Esophagus squamous epithelium (tissue), 5 donors: ENCODE results near the gene OOEP. TPM values are rescaled to one million over a fixed set of nuclear protein-coding genes. Genes with fewer than 3 reads are reported as not detected.
"Not testable (repeated sequence)": the region's sequence is repeated elsewhere in the genome, so short reads cannot be mapped to it uniquely, and the experiment has no call there.

ENCODE experiments used
- DNase-seq: peaks from one replicate; lab custom pipeline; 2025; lab: John Stamatoyannopoulos, UW
- H3K27ac ChIP-seq, 4 donors: fragments of 200-600 bp; sonication (generic); one replicate each; pipeline ENCODE4 v1.5.1; 2016 to 2019; ENCODE audit warnings: mild to moderate bottlenecking in 1 of 4
- H3K27me3 ChIP-seq, 4 donors: fragments of 200-600 bp; sonication (generic); 1 replicate in 3 of 4; 2 replicates in 1 of 4; pipeline versions ENCODE4 v1.5.1 to v1.6.0; 2017 to 2021; ENCODE audit warnings: antibody characterized with exemption in 1 of 4
- H3K36me3 ChIP-seq, 3 donors: fragments of 200-600 bp; sonication (generic); one replicate each; pipeline ENCODE4 v1.5.1; 2016 to 2019
- H3K4me1 ChIP-seq, 3 donors: fragments of 200-600 bp; sonication (generic); one replicate each; pipeline ENCODE4 v1.5.1; 2017 to 2019
- H3K4me3 ChIP-seq, 4 donors: fragments of 200-600 bp; sonication (generic); 1 replicate in 3 of 4; 2 replicates in 1 of 4; pipeline ENCODE4 v1.5.1; 2016 to 2019; ENCODE audit warnings: mild to moderate bottlenecking in 2 of 4, moderate library complexity in 1 of 4
- H3K9me3 ChIP-seq, 3 donors: fragments of 200-600 bp; sonication (generic); one replicate each; pipeline ENCODE4 v1.5.1; 2016 to 2019
- POLR2A ChIP-seq, 4 donors: fragments of 450-650 bp; IDR thresholded peaks; one replicate each; pipeline ENCODE4 v1.6.1; 2017; ENCODE audit warnings: antibody characterized with exemption in 4 of 4, mild to moderate bottlenecking in 4 of 4, moderate library complexity in 3 of 4
- WGBS, 2 donors: methylation state at CpG; one replicate each; pipeline ENCODE4 v1.1.5; 2018; 5-methylcytosine and 5-hydroxymethylcytosine counted together
- intact Hi-C: fragments of 100-400 bp; cut with DNase I; formaldehyde crosslinking; loops from one replicate; pipeline ENCODE4 v1.15.0; 2022
- total RNA-seq, 4 donors: library from RNA; depleted of rRNA; stranded (reverse); fragments of >200 nt; gene quantifications; one replicate each; pipeline ENCODE4 v1.1.0, GENCODE V29; 2016
- TF ChIP-seq, protein P1 (sequence below), 6 experiments: fragments of 450-650 bp in 4 of 6; fragments of 200-600 bp in 2 of 6; sonication (generic) in 2 of 6; IDR thresholded peaks; one replicate each; pipeline ENCODE4 v1.5.1; 2016 to 2019; ENCODE audit warnings: antibody characterized with exemption in 6 of 6, mild to moderate bottlenecking in 4 of 6, moderate library complexity in 4 of 6
- donor health status: DM: yes; HTN: yes; CAD: no.

Gene OOEP
- total RNA-seq, 4 donors from 2014 or later = 0.35 TPM; not detected in 3

DNA sequence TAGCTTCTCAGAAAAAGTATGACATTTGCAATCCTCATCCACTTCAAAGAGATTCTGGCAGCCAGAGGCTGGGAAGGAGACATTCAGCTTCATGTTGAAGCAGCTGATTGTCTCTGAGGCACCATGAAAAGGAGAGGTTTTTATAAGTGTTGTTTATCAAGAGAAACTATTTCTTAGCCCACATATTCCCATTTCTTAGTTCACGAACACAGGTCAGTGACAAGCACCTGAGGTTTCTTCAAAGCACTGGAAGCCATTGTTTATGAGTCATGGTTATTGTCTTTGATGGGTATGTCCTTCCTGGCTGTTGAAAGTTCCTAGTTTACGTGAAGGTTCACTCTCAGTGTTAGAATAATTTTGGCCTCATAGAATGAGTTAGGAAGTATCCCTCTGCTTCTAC lies 22.0 kb upstream of the OOEP start:
- no peak for DNase-seq
- H3K27ac ChIP-seq = no peak overlapping the region
- intact Hi-C loops = no loop called here
- H3K4me3 ChIP-seq = no peak overlapping the region
- no peaks in the 10 kb centered on the region for H3K36me3 ChIP-seq
- peaks cover 0 to 13% (median 2%) of the 10 kb centered on the region in 3 donors for H3K4me1 ChIP-seq
- TF ChIP-seq, protein P1, sequence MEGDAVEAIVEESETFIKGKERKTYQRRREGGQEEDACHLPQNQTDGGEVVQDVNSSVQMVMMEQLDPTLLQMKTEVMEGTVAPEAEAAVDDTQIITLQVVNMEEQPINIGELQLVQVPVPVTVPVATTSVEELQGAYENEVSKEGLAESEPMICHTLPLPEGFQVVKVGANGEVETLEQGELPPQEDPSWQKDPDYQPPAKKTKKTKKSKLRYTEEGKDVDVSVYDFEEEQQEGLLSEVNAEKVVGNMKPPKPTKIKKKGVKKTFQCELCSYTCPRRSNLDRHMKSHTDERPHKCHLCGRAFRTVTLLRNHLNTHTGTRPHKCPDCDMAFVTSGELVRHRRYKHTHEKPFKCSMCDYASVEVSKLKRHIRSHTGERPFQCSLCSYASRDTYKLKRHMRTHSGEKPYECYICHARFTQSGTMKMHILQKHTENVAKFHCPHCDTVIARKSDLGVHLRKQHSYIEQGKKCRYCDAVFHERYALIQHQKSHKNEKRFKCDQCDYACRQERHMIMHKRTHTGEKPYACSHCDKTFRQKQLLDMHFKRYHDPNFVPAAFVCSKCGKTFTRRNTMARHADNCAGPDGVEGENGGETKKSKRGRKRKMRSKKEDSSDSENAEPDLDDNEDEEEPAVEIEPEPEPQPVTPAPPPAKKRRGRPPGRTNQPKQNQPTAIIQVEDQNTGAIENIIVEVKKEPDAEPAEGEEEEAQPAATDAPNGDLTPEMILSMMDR (IDR thresholded peaks at IDR 0.05) = no peak
- no peak for TF ChIP-seq POLR2A (IDR thresholded peaks at IDR 0.05)
- H3K9me3 ChIP-seq = no peaks in the 10 kb centered on the region
- WGBS, 2 donors = 49 to 92% methylated on average over 2 of the region's 2 CpGs
- H3K27me3 ChIP-seq = no peaks in the 10 kb centered on the region

DNA sequence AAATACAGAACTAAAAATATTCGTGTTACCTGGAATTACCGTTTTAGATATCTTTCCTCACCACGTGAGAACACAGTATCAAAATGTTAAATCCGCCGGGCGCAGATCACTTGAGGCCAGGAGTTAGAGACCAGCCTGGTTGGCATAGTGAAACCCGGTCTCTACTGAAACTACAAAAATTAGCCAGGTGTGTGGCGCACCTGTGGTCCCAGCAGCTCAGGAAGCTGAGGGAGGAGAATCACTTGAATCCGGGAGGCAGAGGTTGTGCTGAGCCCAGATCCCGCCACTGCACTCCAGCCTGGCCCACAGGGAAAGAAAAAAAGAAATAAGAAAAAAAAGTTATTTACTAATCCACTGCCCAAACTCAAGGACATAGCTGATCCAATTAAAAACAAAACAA lies 20.2 kb upstream of the OOEP start:
- H3K27me3 ChIP-seq = no peaks in the 10 kb centered on the region
- DNase-seq = no peak
- no peak overlapping the region for H3K27ac ChIP-seq
- no peak for TF ChIP-seq POLR2A (IDR thresholded peaks at IDR 0.05)
- TF ChIP-seq, protein P1 (IDR thresholded peaks at IDR 0.05) = no peak
- no peaks in the 10 kb centered on the region for H3K9me3 ChIP-seq
- no peaks in the 10 kb centered on the region for H3K36me3 ChIP-seq
- no peak overlapping the region for H3K4me3 ChIP-seq
- 84 to 90% methylated on average over 10 of the region's 10 CpGs for WGBS, 2 donors
- H3K4me1 ChIP-seq = peaks cover 0 to 13% (median 2%) of the 10 kb centered on the region in 3 donors
- intact Hi-C loops = no loop called here

DNA sequence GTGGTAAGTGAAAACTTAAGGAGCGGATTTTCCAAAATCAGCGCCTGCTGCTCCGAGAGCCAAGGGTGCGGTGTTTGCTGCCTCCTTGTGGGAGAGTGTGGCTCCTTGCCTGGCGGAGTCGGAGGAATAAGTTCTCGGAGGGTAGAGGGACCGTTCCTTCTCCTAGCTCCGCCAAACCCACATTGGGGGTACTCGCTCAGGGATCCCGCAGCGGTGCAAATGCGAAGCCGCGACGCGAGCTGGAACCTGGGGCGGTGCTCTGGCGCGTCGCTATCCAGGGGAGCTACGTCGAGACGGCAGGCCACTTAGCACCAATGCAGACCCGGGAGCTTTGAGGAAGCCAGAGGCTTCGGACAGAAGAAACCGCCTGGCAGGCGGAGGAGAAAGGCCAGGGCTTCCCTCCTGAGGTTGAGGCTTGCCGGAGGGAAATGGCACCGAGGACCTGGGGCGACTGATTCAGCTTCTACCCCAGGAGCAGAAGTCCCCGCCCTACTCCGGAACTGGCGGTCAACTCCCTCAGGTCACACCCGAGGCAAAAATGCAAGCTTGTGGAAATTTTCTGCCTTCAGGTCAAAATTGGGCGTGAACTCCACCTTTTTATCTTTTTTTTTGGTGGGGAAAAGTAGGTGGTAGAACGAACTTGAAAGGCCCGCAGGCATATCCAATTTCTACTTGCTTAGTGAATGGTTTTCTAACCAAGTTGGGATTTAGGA lies 19.3 kb upstream of the OOEP start:
- DNase-seq = no peak
- Histone ChIP-seq H3K9me3 (no peaks in the 10 kb centered on the region), H3K4me1 (peaks cover 0 to 13% (median 2%) of the 10 kb centered on the region in 3 donors), H3K4me3 (peak overlapping the region; percentile 39 to 67 (median 54)), H3K27me3 (no peaks in the 10 kb centered on the region), H3K36me3 (no peaks in the 10 kb centered on the region), H3K27ac (peak overlapping the region; percentile 21 to 73 (median 57))
- TF ChIP-seq, protein P1 (IDR thresholded peaks at IDR 0.05) = peak in 5 of 6 experiments; percentile 37 to 67 (median 60)
- no peak for TF ChIP-seq POLR2A (IDR thresholded peaks at IDR 0.05)
- 1 to 2% methylated on average over 4 to 12 of the region's 38 CpGs for WGBS, 2 donors
- intact Hi-C loops = no loop called here

DNA sequence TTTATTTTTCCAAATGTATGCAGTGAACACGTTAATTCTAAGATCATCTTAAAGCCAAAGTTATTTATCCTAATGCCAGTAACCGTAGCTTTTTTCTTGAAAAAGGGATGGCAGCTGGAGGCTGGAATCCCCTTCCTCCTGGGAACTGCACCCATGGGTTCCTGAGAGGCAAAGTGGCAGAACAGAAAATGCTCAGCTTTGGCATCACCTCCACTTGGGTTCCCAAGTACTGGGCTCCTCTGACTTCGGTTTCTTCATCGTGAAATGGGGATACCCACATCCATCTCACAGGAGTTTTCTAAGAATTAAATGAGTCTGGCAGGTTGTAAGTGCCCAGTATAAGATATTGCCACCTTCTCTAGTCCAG lies 18.7 kb upstream of the OOEP start:
- Histone ChIP-seq H3K4me3 (peak overlapping the region; percentile 39 to 67 (median 54)), H3K4me1 (peaks cover 0 to 13% (median 2%) of the 10 kb centered on the region in 3 donors), H3K36me3 (no peaks in the 10 kb centered on the region), H3K27ac (peak overlapping the region; percentile 21 to 73 (median 57)), H3K9me3 (no peaks in the 10 kb centered on the region), H3K27me3 (no peaks in the 10 kb centered on the region)
- DNase-seq = no peak
- 24 to 27% methylated on average over 4 of the region's 4 CpGs for WGBS, 2 donors
- TF ChIP-seq, protein P1 (IDR thresholded peaks at IDR 0.05) = no peak
- no peak for TF ChIP-seq POLR2A (IDR thresholded peaks at IDR 0.05)
- intact Hi-C loops = no loop called here

DNA sequence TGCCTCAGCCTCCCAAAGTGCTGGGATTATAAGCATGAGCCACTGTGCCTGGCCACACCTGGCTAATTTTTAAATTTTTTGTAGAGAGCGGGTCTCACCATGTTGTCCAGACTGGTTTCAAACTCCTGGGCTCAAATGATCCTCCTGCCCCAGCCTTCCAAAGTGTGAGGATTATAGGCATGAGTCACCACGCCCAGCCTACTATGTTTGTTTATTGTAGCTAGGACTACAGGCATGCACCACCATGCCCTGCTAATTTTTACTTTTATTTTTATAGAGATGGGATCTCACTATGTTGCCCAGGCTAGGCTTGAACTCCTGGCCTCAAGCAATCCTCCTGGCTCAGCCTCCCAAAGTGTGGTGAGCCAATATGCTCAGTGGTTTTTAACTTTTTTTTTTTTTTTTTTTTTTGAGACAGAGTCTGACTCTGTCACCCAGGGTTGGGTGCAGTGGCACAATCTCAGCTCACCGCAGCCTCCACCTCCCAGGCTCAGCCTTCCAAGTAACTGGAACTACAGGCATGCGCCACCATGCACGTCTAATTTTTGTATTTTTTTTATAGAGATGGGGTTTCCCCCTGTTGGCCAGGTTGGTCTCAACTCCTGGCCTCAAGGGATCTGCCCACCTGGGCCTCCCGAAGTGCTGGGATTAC lies 12.9 kb upstream of the OOEP start:
- H3K36me3 ChIP-seq = no peaks in the 10 kb centered on the region
- no peaks in the 10 kb centered on the region for H3K9me3 ChIP-seq
- TF ChIP-seq, protein P1 (IDR thresholded peaks at IDR 0.05) = no peak
- TF ChIP-seq POLR2A (IDR thresholded peaks at IDR 0.05) = no peak
- intact Hi-C loops = no loop called here
- no peak overlapping the region for H3K4me3 ChIP-seq
- H3K4me1 ChIP-seq = no peaks in the 10 kb centered on the region
- DNase-seq = no peak
- no peaks in the 10 kb centered on the region for H3K27me3 ChIP-seq
- 68 to 73% methylated on average over 6 of the region's 6 CpGs for WGBS, 2 donors
- H3K27ac ChIP-seq = no peak overlapping the region

DNA sequence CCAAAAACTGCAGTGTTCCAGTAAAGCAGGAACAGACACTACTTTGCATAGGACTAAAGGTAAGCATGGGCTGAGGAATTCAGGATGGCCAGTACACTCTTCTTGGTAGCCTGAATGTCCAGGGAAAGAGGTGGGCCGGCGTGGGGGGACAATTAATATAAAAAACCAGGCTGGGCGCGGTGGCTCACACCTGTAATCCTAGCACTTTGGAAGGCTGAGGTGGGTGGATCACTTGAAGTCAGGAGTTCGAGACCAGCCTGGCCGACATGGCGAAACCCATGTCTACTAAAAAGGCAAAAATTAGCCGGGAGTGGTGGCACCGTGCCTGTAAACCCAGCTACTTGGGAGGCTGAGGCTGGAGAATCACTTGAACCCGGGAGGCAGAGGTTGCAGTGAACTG lies 11.8 kb upstream of the OOEP start:
- H3K27me3 ChIP-seq, intact Hi-C loops, H3K4me1 ChIP-seq, H3K4me3 ChIP-seq, H3K27ac ChIP-seq, H3K36me3 ChIP-seq, H3K9me3 ChIP-seq, DNase-seq: not testable (repeated sequence)
- WGBS, 2 donors = 88 to 93% methylated on average over 10 of the region's 10 CpGs
